CD4-positive, alpha-beta memory T cell (primary cell): ENCODE results near the gene S100P. TPM values are rescaled to one million over a fixed set of nuclear protein-coding genes. Genes with fewer than 3 reads are reported as not detected.
"Not testable (repeated sequence)": the region's sequence is repeated elsewhere in the genome, so short reads cannot be mapped to it uniquely, and the experiment has no call there.

Experiments used
- CTCF ChIA-PET: fragments of 350-600 bp; sonication (Branson Sonifier 250); formaldehyde crosslinking; loops from one replicate; lab custom pipeline; 2021; ENCODE audit warnings: inconsistent platforms; ENCODE audit not compliant: partially characterized antibody; lab: Charles Lee
- POLR2A ChIA-PET: fragments of 350-600 bp; sonication (Branson Sonifier 250); formaldehyde crosslinking; loops from one replicate; lab custom pipeline; 2021; ENCODE audit not compliant: partially characterized antibody; lab: Charles Lee
- DNase-seq, 5 donors: peaks; one replicate each; pipeline versions ENCODE4 v3.0.0 to v3.0.0-alpha.2; 2020 to 2022; ENCODE audit warnings: mixed read lengths in 1 of 5
- H3K27ac ChIP-seq: one replicate; pipeline ENCODE4 v1.7.0; 2013; ENCODE audit warnings: low read depth, low read length
- H3K27me3 ChIP-seq: 2 replicates; pipeline ENCODE4 v1.7.0; 2013; ENCODE audit warnings: mild to moderate bottlenecking, low read length, moderate library complexity; ENCODE audit not compliant: insufficient read depth
- H3K36me3 ChIP-seq: 2 replicates; pipeline ENCODE4 v1.7.0; 2013; ENCODE audit warnings: mild to moderate bottlenecking, low read length, moderate library complexity; ENCODE audit not compliant: insufficient read depth
- H3K4me1 ChIP-seq: 2 replicates; pipeline ENCODE4 v1.7.0; 2013; ENCODE audit warnings: mild to moderate bottlenecking, low read length, moderate library complexity; ENCODE audit not compliant: insufficient read depth
- H3K4me3 ChIP-seq, 2 donors: one replicate each; pipeline ENCODE4 v1.7.0; 2013; ENCODE audit warnings: low read length in 2 of 2, mild to moderate bottlenecking in 1 of 2
- H3K9me3 ChIP-seq, 2 donors: one replicate each; pipeline ENCODE4 v1.7.0; 2013; ENCODE audit warnings: low read length in 2 of 2, control low read depth in 1 of 2; ENCODE audit not compliant: control insufficient read depth in 1 of 2
- H3K27ac Mint-ChIP-seq, 7 donors: one replicate each; pipeline ENCODE4 v1.8.0; 2020 to 2021; ENCODE audit warnings: mixed read lengths in 7 of 7, mild to moderate bottlenecking in 6 of 7, inconsistent platforms in 3 of 7, moderate library complexity in 3 of 7
- H3K27me3 Mint-ChIP-seq, 2 donors: one replicate each; pipeline ENCODE4 v1.8.0; 2020 to 2021; ENCODE audit warnings: mixed read lengths in 2 of 2
- H3K36me3 Mint-ChIP-seq, 2 donors: one replicate each; pipeline ENCODE4 v1.8.0; 2020 to 2021; ENCODE audit warnings: mixed read lengths in 2 of 2, inconsistent platforms in 1 of 2, mild to moderate bottlenecking in 1 of 2
- H3K4me1 Mint-ChIP-seq, 4 donors: one replicate each; pipeline ENCODE4 v1.8.0; 2020 to 2021; ENCODE audit warnings: mixed read lengths in 4 of 4, mild to moderate bottlenecking in 1 of 4
- H3K4me3 Mint-ChIP-seq, 8 donors: one replicate each; pipeline ENCODE4 v1.8.0; 2020 to 2021; ENCODE audit warnings: mixed read lengths in 8 of 8, mild to moderate bottlenecking in 7 of 8, moderate library complexity in 6 of 8, inconsistent platforms in 3 of 8
- H3K9me3 Mint-ChIP-seq, 8 donors: one replicate each; pipeline ENCODE4 v1.8.0; 2020 to 2021; ENCODE audit warnings: mixed read lengths in 8 of 8, mild to moderate bottlenecking in 5 of 8, inconsistent platforms in 3 of 8, moderate library complexity in 1 of 8
- intact Hi-C: fragments of 100-400 bp; cut with micrococcal nuclease; formaldehyde crosslinking; loops from one replicate; pipeline ENCODE4 v1.15.1; 2023
- polyA plus RNA-seq, 2 donors: library from polyadenylated mRNA; unstranded; fragments of 300-500 nt; fragmentation: Illumina TruSeq; gene quantifications; one replicate each; pipeline ENCODE4 v1.2.3, GENCODE V29; 2021
- total RNA-seq, 2 experiments: library from RNA; stranded (reverse); gene quantifications; one replicate each; pipeline ENCODE4 v1.2.3, GENCODE V29; 2021

S100P gene
- total and polyA plus RNA-seq, 4 experiments from 2014 or later: 1.3 to 3.9 (median 2.0) TPM

DNA sequence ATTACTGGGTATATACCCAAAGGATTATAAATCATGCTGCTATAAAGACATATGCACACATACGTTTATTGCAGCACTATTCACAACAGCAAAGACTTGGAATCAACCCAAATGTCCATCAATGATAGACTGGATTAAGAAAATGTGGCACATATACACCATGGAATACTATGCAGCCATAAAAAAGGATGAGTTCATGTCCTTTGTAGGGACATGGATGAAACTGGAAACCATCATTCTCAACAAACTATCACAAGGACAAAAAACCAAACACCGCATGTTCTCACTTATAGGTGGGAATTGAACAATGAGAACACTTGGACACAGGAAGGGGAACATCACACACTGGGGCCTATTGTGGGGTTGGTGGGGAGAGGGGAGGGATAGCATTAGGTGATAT lies 38.4 kb upstream of the S100P start:
- peaks cover 13% of the 10 kb centered on the region for H3K4me1 ChIP-seq
- H3K4me3 Mint-ChIP-seq, H3K9me3 ChIP-seq, intact Hi-C loops, DNase-seq, H3K27ac ChIP-seq, H3K9me3 Mint-ChIP-seq, CTCF ChIA-PET, H3K36me3 Mint-ChIP-seq, H3K27me3 Mint-ChIP-seq, H3K27me3 ChIP-seq, H3K36me3 ChIP-seq, H3K4me3 ChIP-seq, H3K27ac Mint-ChIP-seq: not testable (repeated sequence)
- POLR2A ChIA-PET: interaction anchor here (1.8 to 4.8 kb wide), 3 partner anchors 13 to 18 kb away, joined by 5 to 44 read pairs (median 27); partner anchors contain the start of gene MRFAP1
- H3K4me1 Mint-ChIP-seq: peaks cover 0 to 18% (median 7%) of the 10 kb centered on the region in 4 donors

DNA sequence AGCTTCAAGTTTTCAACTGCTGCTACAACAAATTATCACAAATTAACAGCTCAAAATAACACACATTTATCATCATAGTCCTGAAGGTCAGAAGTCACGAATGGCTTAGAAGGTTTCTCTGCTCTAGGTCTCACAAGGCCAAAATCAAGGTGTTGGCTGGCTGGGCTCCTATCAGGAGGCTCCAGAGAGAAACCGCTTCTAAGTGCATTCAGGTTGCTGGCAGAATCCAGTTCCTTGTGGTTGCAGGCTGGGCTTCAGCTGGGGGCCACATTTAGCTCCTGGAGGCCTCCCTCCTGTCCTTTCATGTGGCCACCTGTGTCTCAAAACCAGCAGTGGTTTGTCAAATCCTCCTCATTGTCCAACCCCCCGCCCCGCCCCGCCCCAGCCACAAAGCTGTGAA lies 37.8 kb upstream of the S100P start:
- H3K27ac Mint-ChIP-seq: peak overlapping the region in 1 of 7 donors; percentile 22
- intact Hi-C loops: no loop called here
- no peak overlapping the region for H3K4me3 Mint-ChIP-seq
- DNase-seq: no peak
- ChIA-PET POLR2A (interaction anchor here (1.0 to 4.8 kb wide), 3 partner anchors 15 to 40 kb away, joined by 3 to 44 read pairs (median 5); partner anchors contain the start of gene MRFAP1), CTCF (no interaction called here)
- H3K27me3 Mint-ChIP-seq: no peaks in the 10 kb centered on the region
- no peaks in the 10 kb centered on the region for H3K9me3 ChIP-seq
- H3K4me1 ChIP-seq: peaks cover 13% of the 10 kb centered on the region
- peaks cover 0 to 18% (median 7%) of the 10 kb centered on the region in 4 donors for H3K4me1 Mint-ChIP-seq
- no peak overlapping the region for H3K4me3 ChIP-seq
- H3K36me3 ChIP-seq: no peaks in the 10 kb centered on the region
- H3K9me3 Mint-ChIP-seq: peaks cover 0 to 4% (median 0%) of the 10 kb centered on the region in 8 donors
- H3K36me3 Mint-ChIP-seq: no peaks in the 10 kb centered on the region
- H3K27ac ChIP-seq: no peak overlapping the region
- H3K27me3 ChIP-seq: no peaks in the 10 kb centered on the region

DNA sequence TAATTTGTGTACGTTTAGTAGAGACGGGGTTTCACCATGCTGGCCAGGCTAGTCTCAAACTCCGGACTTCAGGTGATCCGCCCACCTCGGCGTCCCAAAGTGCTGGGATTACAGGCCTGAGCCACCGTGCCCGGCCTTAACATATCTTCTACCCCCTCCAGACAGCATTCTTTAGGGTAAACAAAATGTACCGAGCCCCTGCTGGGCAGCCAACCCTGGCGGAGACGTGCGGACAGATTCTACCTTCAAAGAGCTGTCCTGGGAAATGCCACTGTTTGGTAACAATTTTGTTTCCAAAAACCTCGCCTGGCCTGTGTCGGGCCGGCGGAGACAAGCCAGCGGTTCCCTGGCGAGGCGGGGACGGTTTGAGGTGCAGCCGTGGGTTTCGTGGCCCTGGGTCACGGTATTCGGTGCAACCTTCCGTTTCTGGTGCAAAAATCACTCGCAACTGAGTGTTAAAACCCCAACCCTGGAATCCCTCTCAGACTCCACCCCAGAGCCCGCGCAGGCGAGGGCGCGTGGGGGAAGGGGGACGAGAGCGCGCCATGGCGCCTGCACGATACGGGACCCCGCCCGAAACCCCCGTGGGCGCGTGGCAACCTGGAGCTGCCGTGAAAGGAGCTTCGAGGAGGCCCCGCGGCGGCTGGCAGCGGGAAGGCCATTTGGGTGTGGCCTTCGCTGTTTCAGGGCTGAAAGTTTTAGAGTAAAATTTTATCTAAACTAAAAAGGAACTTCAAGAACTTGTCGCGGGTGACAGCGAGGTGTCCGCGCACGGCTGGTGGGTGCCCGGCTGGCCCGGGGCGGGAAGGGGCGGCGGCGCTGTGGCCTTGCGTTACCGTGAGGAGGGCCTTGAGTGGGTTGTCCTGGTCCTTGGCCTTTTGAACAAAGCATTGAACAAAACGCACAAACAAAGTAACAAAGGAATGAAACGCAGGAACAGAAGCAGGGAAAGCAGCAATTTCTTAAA lies 36.2 kb upstream of the S100P start:
- peaks cover 0 to 19% (median 7%) of the 10 kb centered on the region in 4 donors for H3K4me1 Mint-ChIP-seq
- CTCF ChIA-PET: interaction anchor here (1.0 to 2.0 kb wide), 3 partner anchors 12 to 216 kb away, joined by 3 to 9 read pairs (median 6); no protein-coding TSS in a partner anchor
- Histone ChIP-seq H3K36me3 (no peaks in the 10 kb centered on the region), H3K4me3 (no peak overlapping the region), H3K27ac (no peak overlapping the region), H3K4me1 (peaks cover 13% of the 10 kb centered on the region), H3K27me3 (no peaks in the 10 kb centered on the region), H3K9me3 (no peaks in the 10 kb centered on the region)
- no peaks in the 10 kb centered on the region for H3K36me3 Mint-ChIP-seq
- H3K27ac Mint-ChIP-seq: peak overlapping the region in 2 of 7 donors; percentile 50 to 70
- peaks cover 0 to 4% (median 0%) of the 10 kb centered on the region in 8 donors for H3K9me3 Mint-ChIP-seq
- DNase-seq: no peak
- peak overlapping the region in 5 of 8 donors; percentile 39 to 76 (median 55) for H3K4me3 Mint-ChIP-seq
- H3K27me3 Mint-ChIP-seq: no peaks in the 10 kb centered on the region
- intact Hi-C loops: loop anchor here (2.0 kb wide), 1 partner anchor 17 kb away; the partner anchor contains the start of gene MRFAP1
- POLR2A ChIA-PET: interaction anchor here (1.3 to 4.8 kb wide), 7 partner anchors 15 to 58 kb away, joined by 3 to 59 read pairs (median 6); partner anchors contain the start of genes BLOC1S4 and MRFAP1

DNA sequence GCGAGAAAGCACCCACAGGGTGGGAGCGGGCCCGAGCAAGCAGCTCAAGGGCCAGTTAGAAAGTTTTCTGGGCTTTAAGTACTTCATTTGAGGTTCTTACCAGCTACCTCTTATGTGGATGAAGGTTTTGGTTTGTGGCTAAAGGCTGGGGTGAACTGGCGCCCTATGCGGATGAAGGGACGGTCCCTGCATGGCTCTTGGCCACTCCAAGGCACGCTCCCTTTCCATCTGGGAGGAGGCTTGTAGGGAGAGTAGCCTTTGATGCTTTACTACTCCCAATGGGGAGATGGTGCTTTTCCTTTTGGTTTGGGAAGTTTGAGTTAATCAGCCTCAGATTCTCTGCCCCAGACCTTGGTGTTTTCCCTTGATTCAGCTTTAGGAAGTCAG lies 35.5 kb upstream of the S100P start:
- CTCF ChIA-PET: interaction anchor here (0.6 to 2.0 kb wide), 4 partner anchors 12 to 227 kb away, joined by 3 to 9 read pairs (median 4); no protein-coding TSS in a partner anchor
- Mint-ChIP-seq H3K27me3 (no peaks in the 10 kb centered on the region), H3K4me3 (peak overlapping the region; percentile 57 to 79 (median 76)), H3K27ac (peak overlapping the region in 4 of 7 donors; percentile 9 to 83 (median 74)), H3K9me3 (peaks cover 0 to 4% (median 0%) of the 10 kb centered on the region in 8 donors), H3K4me1 (peaks cover 0 to 23% (median 9%) of the 10 kb centered on the region in 4 donors), H3K36me3 (no peaks in the 10 kb centered on the region)
- Histone ChIP-seq H3K9me3 (no peaks in the 10 kb centered on the region), H3K27ac (peak overlapping the region; percentile 37), H3K36me3 (no peaks in the 10 kb centered on the region), H3K27me3 (no peaks in the 10 kb centered on the region), H3K4me1 (peaks cover 13% of the 10 kb centered on the region), H3K4me3 (peak overlapping the region in 1 of 2 donors; percentile 42)
- no peak for DNase-seq
- intact Hi-C loops: loop anchor here (2.0 kb wide), 1 partner anchor 17 kb away; the partner anchor contains the start of gene MRFAP1
- POLR2A ChIA-PET: interaction anchor here (1.2 to 4.8 kb wide), 9 partner anchors 10 to 58 kb away, joined by 3 to 59 read pairs (median 5); partner anchors contain the start of genes BLOC1S4 and MRFAP1

DNA sequence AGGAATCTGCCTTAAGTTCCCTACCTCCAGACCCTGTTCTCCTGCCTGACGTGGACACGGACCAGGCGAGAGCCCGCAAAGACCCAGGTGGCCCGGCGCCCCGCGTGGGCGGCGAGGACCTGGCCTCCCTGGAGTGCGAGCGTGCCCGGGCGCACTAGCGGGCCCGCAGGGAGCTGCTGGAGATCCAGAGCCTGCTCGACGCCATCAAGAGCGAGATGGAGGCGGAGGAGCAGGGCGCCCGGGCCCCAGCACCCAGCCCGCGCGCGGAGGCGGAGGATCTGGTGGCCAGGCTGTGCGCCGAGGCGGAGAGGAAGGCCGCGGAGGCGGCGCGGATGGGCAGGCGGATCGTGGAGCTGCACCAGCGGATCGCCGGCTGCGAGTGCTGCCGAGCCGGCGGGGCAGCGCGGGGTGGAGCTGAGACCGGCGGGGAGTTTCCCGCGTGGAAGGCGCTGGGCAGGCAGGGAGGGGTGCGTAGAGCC lies 35.0 kb upstream of the S100P start:
- peak; percentile 59 to 74 (median 60) for DNase-seq

DNA sequence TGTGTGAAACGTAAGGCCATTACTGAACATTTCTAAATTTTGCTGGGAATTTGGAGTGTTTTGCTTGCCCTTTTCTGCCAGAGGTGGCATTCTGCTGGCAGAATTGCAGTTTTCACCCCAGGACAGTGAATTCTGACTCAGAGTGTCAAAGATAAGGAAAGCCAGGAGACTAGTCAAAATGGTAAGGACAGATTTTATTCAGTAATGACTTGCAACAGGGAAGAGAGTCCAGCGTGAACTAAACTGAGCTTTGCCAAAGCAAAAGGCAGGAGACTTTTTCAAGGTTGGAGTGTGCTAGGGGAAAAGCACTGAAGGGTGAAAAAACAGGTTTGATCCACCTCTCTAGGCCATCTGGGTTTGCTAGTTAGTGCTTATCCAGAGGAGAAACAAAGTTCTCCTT lies 33.8 kb upstream of the S100P start:
- H3K36me3 Mint-ChIP-seq: no peaks in the 10 kb centered on the region
- H3K27ac Mint-ChIP-seq: peak overlapping the region in 1 of 7 donors; percentile 36
- POLR2A ChIA-PET: interaction anchor here (3.0 to 4.8 kb wide), 2 partner anchors 14 to 18 kb away, joined by 44 to 59 read pairs; partner anchors contain the start of gene MRFAP1

More for the DNA sequence above, 35.0 kb upstream of the S100P start:
- Mint-ChIP-seq H3K9me3 (peaks cover 0 to 4% (median 0%) of the 10 kb centered on the region in 8 donors), H3K27ac (peak overlapping the region in 4 of 7 donors; percentile 53 to 83 (median 74)), H3K27me3 (no peaks in the 10 kb centered on the region), H3K36me3 (no peaks in the 10 kb centered on the region), H3K4me1 (peaks cover 0 to 23% (median 9%) of the 10 kb centered on the region in 4 donors), H3K4me3 (peak overlapping the region; percentile 67 to 79 (median 76))
- ChIA-PET CTCF (interaction anchor here (0.6 to 2.0 kb wide), 4 partner anchors 13 to 226 kb away, joined by 3 to 9 read pairs (median 7); no protein-coding TSS in a partner anchor), POLR2A (interaction anchor here (0.8 to 4.8 kb wide), 10 partner anchors 10 to 251 kb away, joined by 3 to 59 read pairs (median 4); partner anchors contain the start of genes BLOC1S4, MRFAP1 and TBC1D14)
- Histone ChIP-seq H3K27me3 (no peaks in the 10 kb centered on the region), H3K36me3 (no peaks in the 10 kb centered on the region), H3K4me1 (peaks cover 13% of the 10 kb centered on the region), H3K4me3 (peak overlapping the region in 1 of 2 donors; percentile 42), H3K27ac (peak overlapping the region; percentile 37), H3K9me3 (no peaks in the 10 kb centered on the region)
- intact Hi-C loops: loop anchor here (2.0 kb wide), 1 partner anchor 18 kb away; the partner anchor contains the start of gene MRFAP1

More for the DNA sequence above, 33.8 kb upstream of the S100P start:
- Histone ChIP-seq H3K27ac (no peak overlapping the region), H3K4me3 (no peak overlapping the region), H3K27me3 (no peaks in the 10 kb centered on the region), H3K9me3 (no peaks in the 10 kb centered on the region), H3K36me3 (no peaks in the 10 kb centered on the region), H3K4me1 (peaks cover 23% of the 10 kb centered on the region)
- intact Hi-C loops: loop anchor here (2.0 kb wide), 1 partner anchor 19 kb away; the partner anchor contains the start of gene MRFAP1
- peak overlapping the region in 2 of 8 donors; percentile 6 to 52 for H3K4me3 Mint-ChIP-seq
- peaks cover 0 to 4% (median 0%) of the 10 kb centered on the region in 8 donors for H3K9me3 Mint-ChIP-seq
- CTCF ChIA-PET: interaction anchor here (0.5 to 2.0 kb wide), 4 partner anchors 10 to 30 kb away, joined by 3 to 8 read pairs (median 4); no protein-coding TSS in a partner anchor
- H3K4me1 Mint-ChIP-seq: peaks cover 0 to 23% (median 9%) of the 10 kb centered on the region in 4 donors
- no peak for DNase-seq
- no peaks in the 10 kb centered on the region for H3K27me3 Mint-ChIP-seq
